ENCODE data around the gene CDH12. TPM values are rescaled to one million over a fixed set of nuclear protein-coding genes. Genes with fewer than 3 reads are reported as not detected.

Gene CDH12
- total RNA-seq, 4 donors from 2014 or later: 0.19 to 0.91 (median 0.47) TPM

GRCh38 chr5:21792748-21793147, 1060.4 kb downstream of the CDH12 start:
- WGBS, 2 donors: 59 to 66% methylated on average over 2 of the region's 2 CpGs
- no peak for TF ChIP-seq POLR2A (IDR thresholded peaks at IDR 0.05)
- no peak for TF ChIP-seq CTCF (IDR thresholded peaks at IDR 0.05)
- intact Hi-C loops (cut with DNase I; ENCODE audit: low total_unique reads): no loop called here
- no peak for DNase-seq (ENCODE audit: low spot score in 2 of 2)
- no peak overlapping the region for H3K4me3 ChIP-seq (ENCODE audit: low read depth, poor library complexity, severe bottlenecking)

GRCh38 chr5:21791304-21791703, 1061.8 kb downstream of the CDH12 start:
- WGBS, 2 donors: 74 to 76% methylated on average over 2 of the region's 2 CpGs
- intact Hi-C loops (cut with DNase I; ENCODE audit: low total_unique reads): no loop called here
- no peak overlapping the region for H3K4me3 ChIP-seq (ENCODE audit: low read depth, poor library complexity, severe bottlenecking)
- TF ChIP-seq POLR2A (IDR thresholded peaks at IDR 0.05) (no peak), CTCF (IDR thresholded peaks at IDR 0.05) (no peak)
- DNase-seq (ENCODE audit: low spot score in 2 of 2): no peak

- no peak overlapping the region for H3K4me3 ChIP-seq (ENCODE audit: low read depth, poor library complexity, severe bottlenecking)
- 94 to 98% methylated on average over 1 of the region's 1 CpG for WGBS, 2 donors
- intact Hi-C loops (cut with DNase I; ENCODE audit: low total_unique reads): no loop called here
- no peak for DNase-seq (ENCODE audit: low spot score in 2 of 2)
- TF ChIP-seq CTCF (IDR thresholded peaks at IDR 0.05) (no peak), POLR2A (IDR thresholded peaks at IDR 0.05) (no peak)
Observed at GRCh38 chr5:21784487-21784886, 1068.7 kb downstream of the CDH12 start.

GRCh38 chr5:21783074-21783679, 1070.0 kb downstream of the CDH12 start:
- 81% methylated on average over 6 of the region's 6 CpGs for WGBS, 2 donors
- H3K4me3 ChIP-seq (ENCODE audit: low read depth, poor library complexity, severe bottlenecking): no peak overlapping the region

GRCh38 chr5:21776466-21776865, 1076.7 kb downstream of the CDH12 start:
- no peak for DNase-seq (ENCODE audit: low spot score in 2 of 2)
- H3K4me3 ChIP-seq (ENCODE audit: low read depth, poor library complexity, severe bottlenecking): no peak overlapping the region
- 82 to 93% methylated on average over 3 of the region's 3 CpGs for WGBS, 2 donors
- TF ChIP-seq CTCF (IDR thresholded peaks at IDR 0.05) (no peak), POLR2A (IDR thresholded peaks at IDR 0.05) (no peak)
- intact Hi-C loops (cut with DNase I; ENCODE audit: low total_unique reads): no loop called here

More at GRCh38 chr5:21783074-21783679, 1070.0 kb downstream of the CDH12 start:
- no peak for TF ChIP-seq CTCF (IDR thresholded peaks at IDR 0.05)
- no peak for TF ChIP-seq POLR2A (IDR thresholded peaks at IDR 0.05)
- intact Hi-C loops (cut with DNase I; ENCODE audit: low total_unique reads): no loop called here
- DNase-seq (ENCODE audit: low spot score in 2 of 2): no peak

- TF ChIP-seq CTCF (IDR thresholded peaks at IDR 0.05): no peak
- TF ChIP-seq POLR2A (IDR thresholded peaks at IDR 0.05): no peak
- no peak for DNase-seq (ENCODE audit: low spot score in 2 of 2)
- H3K4me3 ChIP-seq (ENCODE audit: low read depth, poor library complexity, severe bottlenecking): no peak overlapping the region
- WGBS, 2 donors: 57 to 71% methylated on average over 1 of the region's 1 CpG
- intact Hi-C loops (cut with DNase I; ENCODE audit: low total_unique reads): no loop called here
Observed at GRCh38 chr5:21774801-21775200, 1078.3 kb downstream of the CDH12 start.

Measured in lower leg skin (tissue), 4 donors.